ENCODE measurements around the gene MCOLN3.

Gene MCOLN3

GRCh38 chr1:84969489-84970250 lies 78.6 kb downstream of the MCOLN3 start (continued):
- TF ChIP-seq, protein P1, sequence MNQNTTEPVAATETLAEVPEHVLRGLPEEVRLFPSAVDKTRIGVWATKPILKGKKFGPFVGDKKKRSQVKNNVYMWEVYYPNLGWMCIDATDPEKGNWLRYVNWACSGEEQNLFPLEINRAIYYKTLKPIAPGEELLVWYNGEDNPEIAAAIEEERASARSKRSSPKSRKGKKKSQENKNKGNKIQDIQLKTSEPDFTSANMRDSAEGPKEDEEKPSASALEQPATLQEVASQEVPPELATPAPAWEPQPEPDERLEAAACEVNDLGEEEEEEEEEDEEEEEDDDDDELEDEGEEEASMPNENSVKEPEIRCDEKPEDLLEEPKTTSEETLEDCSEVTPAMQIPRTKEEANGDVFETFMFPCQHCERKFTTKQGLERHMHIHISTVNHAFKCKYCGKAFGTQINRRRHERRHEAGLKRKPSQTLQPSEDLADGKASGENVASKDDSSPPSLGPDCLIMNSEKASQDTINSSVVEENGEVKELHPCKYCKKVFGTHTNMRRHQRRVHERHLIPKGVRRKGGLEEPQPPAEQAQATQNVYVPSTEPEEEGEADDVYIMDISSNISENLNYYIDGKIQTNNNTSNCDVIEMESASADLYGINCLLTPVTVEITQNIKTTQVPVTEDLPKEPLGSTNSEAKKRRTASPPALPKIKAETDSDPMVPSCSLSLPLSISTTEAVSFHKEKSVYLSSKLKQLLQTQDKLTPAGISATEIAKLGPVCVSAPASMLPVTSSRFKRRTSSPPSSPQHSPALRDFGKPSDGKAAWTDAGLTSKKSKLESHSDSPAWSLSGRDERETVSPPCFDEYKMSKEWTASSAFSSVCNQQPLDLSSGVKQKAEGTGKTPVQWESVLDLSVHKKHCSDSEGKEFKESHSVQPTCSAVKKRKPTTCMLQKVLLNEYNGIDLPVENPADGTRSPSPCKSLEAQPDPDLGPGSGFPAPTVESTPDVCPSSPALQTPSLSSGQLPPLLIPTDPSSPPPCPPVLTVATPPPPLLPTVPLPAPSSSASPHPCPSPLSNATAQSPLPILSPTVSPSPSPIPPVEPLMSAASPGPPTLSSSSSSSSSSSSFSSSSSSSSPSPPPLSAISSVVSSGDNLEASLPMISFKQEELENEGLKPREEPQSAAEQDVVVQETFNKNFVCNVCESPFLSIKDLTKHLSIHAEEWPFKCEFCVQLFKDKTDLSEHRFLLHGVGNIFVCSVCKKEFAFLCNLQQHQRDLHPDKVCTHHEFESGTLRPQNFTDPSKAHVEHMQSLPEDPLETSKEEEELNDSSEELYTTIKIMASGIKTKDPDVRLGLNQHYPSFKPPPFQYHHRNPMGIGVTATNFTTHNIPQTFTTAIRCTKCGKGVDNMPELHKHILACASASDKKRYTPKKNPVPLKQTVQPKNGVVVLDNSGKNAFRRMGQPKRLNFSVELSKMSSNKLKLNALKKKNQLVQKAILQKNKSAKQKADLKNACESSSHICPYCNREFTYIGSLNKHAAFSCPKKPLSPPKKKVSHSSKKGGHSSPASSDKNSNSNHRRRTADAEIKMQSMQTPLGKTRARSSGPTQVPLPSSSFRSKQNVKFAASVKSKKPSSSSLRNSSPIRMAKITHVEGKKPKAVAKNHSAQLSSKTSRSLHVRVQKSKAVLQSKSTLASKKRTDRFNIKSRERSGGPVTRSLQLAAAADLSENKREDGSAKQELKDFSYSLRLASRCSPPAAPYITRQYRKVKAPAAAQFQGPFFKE (tag by site-specific recombination; IDR thresholded peaks at IDR 0.05; ENCODE audit: borderline replicate concordance) = no peak
- TF ChIP-seq ZBTB1 (tag by site-specific recombination; IDR thresholded peaks at IDR 0.05) = no peak

DNA sequence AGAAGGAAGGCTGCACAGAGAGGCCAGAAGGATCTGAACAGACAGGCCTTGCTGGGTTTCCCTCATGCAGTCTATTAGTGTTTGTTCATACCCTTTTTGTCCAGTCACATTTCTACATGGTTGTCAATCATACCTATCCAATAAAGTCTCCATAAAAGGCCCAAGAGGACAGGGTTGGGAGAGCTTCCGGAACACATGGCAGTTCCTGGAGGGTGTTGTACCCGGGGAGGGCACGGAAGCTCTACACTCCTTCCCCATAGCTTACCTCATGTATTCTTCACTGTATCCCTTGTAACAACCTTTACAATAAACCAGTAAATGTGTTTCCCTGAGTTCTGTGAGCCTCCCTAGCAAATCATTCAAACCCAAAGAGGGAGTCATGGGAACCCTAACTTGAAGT lies 79.4 kb downstream of the MCOLN3 start:
- CTCF ChIA-PET = interaction anchor here (1.0 kb wide), 1 partner anchor 8 kb away, joined by 4 read pairs; no protein-coding TSS in a partner anchor
- no peaks in the 10 kb centered on the region for H3K9me3 ChIP-seq (ENCODE audit: control insufficient read depth, insufficient read depth, low read depth, low read length)
- POLR2A ChIA-PET = no interaction called here
- no peak overlapping the region for H3K27ac ChIP-seq (ENCODE audit: extremely low read depth, low read depth, low read length)
- H3K36me3 ChIP-seq (ENCODE audit: control insufficient read depth in 2 of 2, insufficient read depth in 1 of 2, low read length in 2 of 2) = peaks cover 0 to 2% of the 10 kb centered on the region in 2 experiments; a peak in 2 of 3 replicates
- H3K4me1 ChIP-seq (ENCODE audit: control insufficient read depth, insufficient read depth, low read length) = peaks cover 9% of the 10 kb centered on the region
- no peak overlapping the region for H3K4me3 ChIP-seq (ENCODE audit: low read depth, low read length)
- TF ChIP-seq ZNF423 (tag by site-specific recombination; IDR thresholded peaks at IDR 0.05) = no peak
- TF ChIP-seq ZNF660 (tag by site-specific recombination; IDR thresholded peaks at IDR 0.05) = no peak
- no peak for TF ChIP-seq ZSCAN30 (tag by site-specific recombination; IDR thresholded peaks at IDR 0.05)
- TF ChIP-seq ZNF433 (tag by site-specific recombination; IDR thresholded peaks at IDR 0.05; ENCODE audit: low read depth) = no peak
- TF ChIP-seq ZNF585B (tag by site-specific recombination; IDR thresholded peaks at IDR 0.05) = no peak
- no peak for TF ChIP-seq PRDM4 (tag by site-specific recombination; IDR thresholded peaks at IDR 0.05)
- no peak for TF ChIP-seq ZNF600 (tag by site-specific recombination; IDR thresholded peaks at IDR 0.05)
- TF ChIP-seq, protein P2, sequence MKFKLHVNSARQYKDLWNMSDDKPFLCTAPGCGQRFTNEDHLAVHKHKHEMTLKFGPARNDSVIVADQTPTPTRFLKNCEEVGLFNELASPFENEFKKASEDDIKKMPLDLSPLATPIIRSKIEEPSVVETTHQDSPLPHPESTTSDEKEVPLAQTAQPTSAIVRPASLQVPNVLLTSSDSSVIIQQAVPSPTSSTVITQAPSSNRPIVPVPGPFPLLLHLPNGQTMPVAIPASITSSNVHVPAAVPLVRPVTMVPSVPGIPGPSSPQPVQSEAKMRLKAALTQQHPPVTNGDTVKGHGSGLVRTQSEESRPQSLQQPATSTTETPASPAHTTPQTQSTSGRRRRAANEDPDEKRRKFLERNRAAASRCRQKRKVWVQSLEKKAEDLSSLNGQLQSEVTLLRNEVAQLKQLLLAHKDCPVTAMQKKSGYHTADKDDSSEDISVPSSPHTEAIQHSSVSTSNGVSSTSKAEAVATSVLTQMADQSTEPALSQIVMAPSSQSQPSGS (tag by site-specific recombination; IDR thresholded peaks at IDR 0.05; ENCODE audit: low read depth) = no peak
- TF ChIP-seq ZNF223 (tag by site-specific recombination; IDR thresholded peaks at IDR 0.05) = no peak
- no peak for TF ChIP-seq ZNF26 (tag by site-specific recombination; IDR thresholded peaks at IDR 0.05)
- TF ChIP-seq ZFP37 (tag by site-specific recombination; IDR thresholded peaks at IDR 0.05) = no peak
- no peak for TF ChIP-seq INSM2 (tag by site-specific recombination; IDR thresholded peaks at IDR 0.05)
- no peak for TF ChIP-seq ZNF629 (tag by site-specific recombination; IDR thresholded peaks at IDR 0.05)
- TF ChIP-seq YY2 (tag by site-specific recombination; IDR thresholded peaks at IDR 0.05) = no peak
